ENCODE measurements around the gene MRPL57. TPM values are rescaled to one million over a fixed set of nuclear protein-coding genes. Genes with fewer than 3 reads are reported as not detected.
"Not testable (repeated sequence)": the region's sequence is repeated elsewhere in the genome, so short reads cannot be mapped to it uniquely, and the experiment has no call there.

Gene MRPL57
- total RNA-seq, 3 donors from 2014 or later, result 33.9 to 38.8 (median 36.4) TPM

DNA sequence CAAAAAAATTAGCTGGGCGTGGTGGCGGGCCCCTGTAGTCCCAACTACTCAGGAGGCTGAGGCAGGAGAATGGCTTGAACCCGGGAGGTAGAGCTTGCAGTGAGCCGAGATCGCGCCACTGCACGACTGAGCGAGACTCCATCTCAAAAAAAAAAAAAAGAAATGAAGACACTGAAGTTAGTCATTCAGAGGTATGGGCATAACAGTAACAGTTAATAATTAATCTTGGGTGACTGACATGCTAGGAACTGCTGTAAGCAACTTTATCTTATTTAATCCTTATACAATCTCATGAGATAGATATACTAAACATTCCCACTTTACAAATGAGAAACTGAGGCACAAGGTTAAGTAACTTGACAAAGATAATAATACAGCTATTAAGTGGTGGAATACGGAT is 5.0 kb upstream of the MRPL57 start:
- no peak for DNase-seq (ENCODE audit: low spot score in 2 of 2)
- intact Hi-C loops (cut with DNase I; ENCODE audit: low total_unique reads), result no loop called here

DNA sequence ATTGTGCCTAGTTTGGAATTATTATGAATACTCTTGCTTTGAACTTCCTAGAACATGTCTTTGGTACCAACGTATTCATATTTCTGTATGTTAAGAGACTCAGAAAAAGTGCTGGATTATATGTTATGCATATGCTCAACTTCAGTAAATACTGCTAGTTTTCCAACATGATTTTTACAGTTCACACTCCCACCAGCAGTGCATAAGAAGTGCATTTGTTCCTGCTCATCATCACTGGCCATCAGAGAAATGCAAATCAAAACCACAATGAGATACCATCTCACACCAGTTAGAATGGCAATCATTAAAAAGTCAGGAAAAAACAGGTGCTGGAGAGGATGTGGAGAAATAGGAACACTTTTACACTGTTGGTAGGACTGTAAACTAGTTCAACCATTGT is 2.7 kb upstream of the MRPL57 start:
- DNase-seq (ENCODE audit: low spot score in 2 of 2); H3K27ac ChIP-seq; intact Hi-C loops (cut with DNase I; ENCODE audit: low total_unique reads): not testable (repeated sequence)

More for the DNA sequence above, 5.0 kb upstream of the MRPL57 start:
- H3K9me3 ChIP-seq, result no peaks in the 10 kb centered on the region
- no peak overlapping the region for H3K27ac ChIP-seq
- no peaks in the 10 kb centered on the region for H3K27me3 ChIP-seq
- H3K4me1 ChIP-seq, result no peaks in the 10 kb centered on the region
- H3K4me3 ChIP-seq, result no peak overlapping the region
- TF ChIP-seq, protein P1, sequence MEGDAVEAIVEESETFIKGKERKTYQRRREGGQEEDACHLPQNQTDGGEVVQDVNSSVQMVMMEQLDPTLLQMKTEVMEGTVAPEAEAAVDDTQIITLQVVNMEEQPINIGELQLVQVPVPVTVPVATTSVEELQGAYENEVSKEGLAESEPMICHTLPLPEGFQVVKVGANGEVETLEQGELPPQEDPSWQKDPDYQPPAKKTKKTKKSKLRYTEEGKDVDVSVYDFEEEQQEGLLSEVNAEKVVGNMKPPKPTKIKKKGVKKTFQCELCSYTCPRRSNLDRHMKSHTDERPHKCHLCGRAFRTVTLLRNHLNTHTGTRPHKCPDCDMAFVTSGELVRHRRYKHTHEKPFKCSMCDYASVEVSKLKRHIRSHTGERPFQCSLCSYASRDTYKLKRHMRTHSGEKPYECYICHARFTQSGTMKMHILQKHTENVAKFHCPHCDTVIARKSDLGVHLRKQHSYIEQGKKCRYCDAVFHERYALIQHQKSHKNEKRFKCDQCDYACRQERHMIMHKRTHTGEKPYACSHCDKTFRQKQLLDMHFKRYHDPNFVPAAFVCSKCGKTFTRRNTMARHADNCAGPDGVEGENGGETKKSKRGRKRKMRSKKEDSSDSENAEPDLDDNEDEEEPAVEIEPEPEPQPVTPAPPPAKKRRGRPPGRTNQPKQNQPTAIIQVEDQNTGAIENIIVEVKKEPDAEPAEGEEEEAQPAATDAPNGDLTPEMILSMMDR (IDR thresholded peaks at IDR 0.05), result no peak
- TF ChIP-seq POLR2A (IDR thresholded peaks at IDR 0.05) (no peak), POLR2AphosphoS5 (IDR thresholded peaks at IDR 0.05) (no peak)
- no peaks in the 10 kb centered on the region for H3K36me3 ChIP-seq

DNA sequence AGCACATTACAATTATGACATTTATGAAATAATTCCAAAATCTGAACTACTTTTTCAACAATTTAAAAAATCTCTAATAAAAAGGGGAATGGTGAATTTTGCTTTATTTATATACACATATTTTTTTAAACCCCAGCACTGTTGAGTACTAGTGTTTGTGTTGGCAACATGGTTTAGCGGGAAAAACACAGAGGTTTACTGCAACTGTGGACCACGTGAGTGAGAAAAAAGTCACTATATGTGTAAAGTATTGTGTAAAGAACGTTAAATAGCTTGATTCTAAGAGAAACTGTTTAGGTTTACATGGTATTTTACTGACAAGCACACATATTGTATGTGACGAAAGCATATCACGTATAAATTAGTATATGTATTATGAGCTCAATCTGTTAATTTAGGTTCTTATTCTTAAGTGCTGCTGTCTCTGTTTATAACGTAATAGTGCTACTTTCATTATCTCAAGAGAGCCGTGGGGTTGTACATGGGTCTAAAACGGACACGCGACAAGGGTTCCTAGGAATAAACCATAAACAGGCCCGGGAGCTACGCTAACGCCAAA is 723 bp upstream of the MRPL57 start:
- Histone ChIP-seq H3K27ac (peak overlapping the region; percentile 95 to 96), H3K36me3 (no peaks in the 10 kb centered on the region), H3K9me3 (no peaks in the 10 kb centered on the region), H3K4me1 (peaks cover 0 to 9% of the 10 kb centered on the region in 2 donors), H3K4me3 (peak overlapping the region; percentile 67 to 85 (median 84)), H3K27me3 (no peaks in the 10 kb centered on the region)
- DNase-seq (ENCODE audit: low spot score in 2 of 2), result no peak
- TF ChIP-seq, protein P1 (IDR thresholded peaks at IDR 0.05), result no peak
- no peak for TF ChIP-seq POLR2A (IDR thresholded peaks at IDR 0.05)
- no peak for TF ChIP-seq POLR2AphosphoS5 (IDR thresholded peaks at IDR 0.05)
- intact Hi-C loops (cut with DNase I; ENCODE audit: low total_unique reads), result no loop called here

More for the DNA sequence above, 2.7 kb upstream of the MRPL57 start:
- not testable (repeated sequence) for H3K4me1 ChIP-seq, H3K9me3 ChIP-seq, H3K27me3 ChIP-seq, H3K4me3 ChIP-seq, H3K36me3 ChIP-seq

DNA sequence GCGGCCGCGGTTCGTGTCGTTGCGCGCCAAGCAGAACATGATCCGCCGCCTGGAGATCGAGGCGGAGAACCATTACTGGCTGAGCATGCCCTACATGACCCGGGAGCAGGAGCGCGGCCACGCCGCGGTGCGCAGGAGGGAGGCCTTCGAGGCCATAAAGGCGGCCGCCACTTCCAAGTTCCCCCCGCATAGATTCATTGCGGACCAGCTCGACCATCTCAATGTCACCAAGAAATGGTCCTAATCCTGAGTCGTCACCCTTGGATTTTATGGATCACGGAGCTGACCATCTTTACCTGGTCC is 475 bp downstream of the MRPL57 start:
- Histone ChIP-seq H3K4me3 (peak overlapping the region; percentile 67 to 85 (median 84)), H3K4me1 (peaks cover 0 to 9% of the 10 kb centered on the region in 2 donors), H3K36me3 (no peaks in the 10 kb centered on the region), H3K27ac (peak overlapping the region; percentile 95 to 96), H3K27me3 (no peaks in the 10 kb centered on the region), H3K9me3 (no peaks in the 10 kb centered on the region)
- TF ChIP-seq POLR2AphosphoS5 (IDR thresholded peaks at IDR 0.05) (no peak), POLR2A (IDR thresholded peaks at IDR 0.05) (no peak)
- TF ChIP-seq, protein P1 (IDR thresholded peaks at IDR 0.05), result no peak
- DNase-seq (ENCODE audit: low spot score in 2 of 2), result no peak
- intact Hi-C loops (cut with DNase I; ENCODE audit: low total_unique reads), result no loop called here

DNA sequence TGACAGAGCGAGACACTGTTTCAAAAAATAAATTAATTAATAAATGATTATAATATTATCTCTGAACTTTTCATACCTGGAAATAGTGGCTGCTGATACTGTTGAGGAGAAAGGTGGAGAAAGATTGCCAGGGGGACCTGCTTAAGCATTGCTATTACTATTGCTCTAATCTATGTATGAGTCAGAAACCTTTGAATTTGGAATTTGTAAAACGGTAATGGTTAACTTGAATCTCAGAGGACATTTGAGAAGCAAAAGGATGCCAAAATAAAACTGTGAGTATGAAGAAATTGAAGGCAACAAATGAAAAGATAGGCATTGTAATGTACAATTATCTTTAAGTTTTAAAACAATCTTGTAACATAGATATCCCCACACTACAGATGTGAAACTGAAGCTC is 5.2 kb downstream of the MRPL57 start:
- H3K4me3 ChIP-seq, result no peak overlapping the region
- no peak overlapping the region for H3K27ac ChIP-seq
- H3K4me1 ChIP-seq, result peaks cover 0 to 9% of the 10 kb centered on the region in 2 donors
- H3K36me3 ChIP-seq, result no peaks in the 10 kb centered on the region
- no peaks in the 10 kb centered on the region for H3K9me3 ChIP-seq
- H3K27me3 ChIP-seq, result no peaks in the 10 kb centered on the region
- no peak for DNase-seq (ENCODE audit: low spot score in 2 of 2)
- no peak for TF ChIP-seq POLR2AphosphoS5 (IDR thresholded peaks at IDR 0.05)
- TF ChIP-seq POLR2A (IDR thresholded peaks at IDR 0.05), result no peak
- TF ChIP-seq, protein P1 (IDR thresholded peaks at IDR 0.05), result no peak
- intact Hi-C loops (cut with DNase I; ENCODE audit: low total_unique reads), result no loop called here

DNA sequence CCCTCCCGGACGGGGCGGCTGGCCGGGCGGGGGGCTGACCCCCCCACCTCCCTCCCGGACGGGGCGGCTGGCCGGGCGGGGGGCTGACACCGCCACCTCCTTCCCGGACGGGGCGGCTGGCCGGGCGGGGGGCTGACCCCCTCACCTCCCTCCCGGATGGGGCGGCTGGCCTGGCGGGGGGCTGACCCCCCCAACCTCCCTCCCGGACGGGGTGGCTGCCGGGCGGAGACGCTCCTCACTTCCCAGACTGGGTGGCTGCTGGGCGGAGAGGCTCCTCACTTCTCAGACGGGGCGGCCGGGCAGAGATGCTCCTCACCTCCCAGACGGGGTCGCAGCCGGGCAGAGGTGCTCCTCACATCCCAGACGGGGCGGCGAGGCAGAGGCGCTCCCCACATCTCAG is 10.0 kb downstream of the MRPL57 start:
- H3K27ac ChIP-seq; H3K4me3 ChIP-seq; DNase-seq (ENCODE audit: low spot score in 2 of 2); H3K4me1 ChIP-seq; H3K9me3 ChIP-seq; H3K36me3 ChIP-seq; intact Hi-C loops (cut with DNase I; ENCODE audit: low total_unique reads); H3K27me3 ChIP-seq: not testable (repeated sequence)

DNA sequence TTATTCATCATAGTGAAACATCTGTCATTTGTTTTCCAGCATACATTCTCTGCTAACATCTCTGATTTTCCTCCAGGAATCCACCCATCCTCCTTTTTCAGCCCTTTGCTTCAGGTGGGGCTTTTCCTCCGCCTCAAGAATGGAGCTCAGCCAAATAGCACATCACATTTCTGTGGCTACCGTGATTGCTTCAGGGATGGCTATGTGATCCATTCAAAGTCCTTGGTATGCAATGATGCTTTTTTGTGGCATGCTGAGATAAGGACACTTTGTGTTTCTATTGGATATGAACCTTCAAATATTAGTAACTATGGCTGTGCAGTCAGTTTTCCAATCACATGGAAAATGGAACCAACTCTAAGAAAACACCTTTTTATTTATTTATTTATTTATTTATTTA is 18.3 kb downstream of the MRPL57 start:
- H3K4me1 ChIP-seq; intact Hi-C loops (cut with DNase I; ENCODE audit: low total_unique reads); H3K4me3 ChIP-seq; H3K27ac ChIP-seq; H3K27me3 ChIP-seq; H3K9me3 ChIP-seq; DNase-seq (ENCODE audit: low spot score in 2 of 2); H3K36me3 ChIP-seq: not testable (repeated sequence)

DNA sequence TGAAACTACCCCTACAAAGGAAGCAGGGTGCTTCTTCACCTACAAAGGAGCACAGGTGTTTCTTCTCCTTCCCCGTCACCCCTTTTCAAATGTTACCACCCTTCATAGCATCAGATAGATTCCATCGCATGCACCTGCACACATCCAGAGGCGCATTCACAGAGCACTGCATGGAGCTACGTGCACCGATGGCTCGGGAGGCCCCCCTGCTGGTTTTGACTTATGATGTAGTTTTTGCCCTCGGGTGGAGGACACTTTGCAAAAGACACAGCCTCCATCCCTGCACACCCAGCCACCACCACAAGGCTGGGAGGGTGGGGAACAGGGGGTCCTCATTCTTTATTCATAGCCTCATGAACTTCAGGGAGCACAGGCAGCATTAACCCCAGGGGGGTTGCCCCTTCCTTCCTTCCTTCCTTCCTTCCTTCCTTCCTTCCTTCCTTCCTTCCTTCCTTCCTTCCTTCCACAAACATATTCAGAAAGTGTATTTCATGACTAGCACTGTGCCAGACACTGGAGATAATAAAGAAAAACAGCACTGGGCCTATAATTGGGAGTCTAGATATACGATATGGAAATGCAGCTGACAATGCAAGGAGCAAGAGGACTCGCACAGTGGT is 21.3 kb downstream of the MRPL57 start:
- H3K36me3 ChIP-seq; H3K4me3 ChIP-seq; H3K4me1 ChIP-seq; H3K27me3 ChIP-seq; DNase-seq (ENCODE audit: low spot score in 2 of 2); H3K9me3 ChIP-seq; H3K27ac ChIP-seq; intact Hi-C loops (cut with DNase I; ENCODE audit: low total_unique reads): not testable (repeated sequence)

DNA sequence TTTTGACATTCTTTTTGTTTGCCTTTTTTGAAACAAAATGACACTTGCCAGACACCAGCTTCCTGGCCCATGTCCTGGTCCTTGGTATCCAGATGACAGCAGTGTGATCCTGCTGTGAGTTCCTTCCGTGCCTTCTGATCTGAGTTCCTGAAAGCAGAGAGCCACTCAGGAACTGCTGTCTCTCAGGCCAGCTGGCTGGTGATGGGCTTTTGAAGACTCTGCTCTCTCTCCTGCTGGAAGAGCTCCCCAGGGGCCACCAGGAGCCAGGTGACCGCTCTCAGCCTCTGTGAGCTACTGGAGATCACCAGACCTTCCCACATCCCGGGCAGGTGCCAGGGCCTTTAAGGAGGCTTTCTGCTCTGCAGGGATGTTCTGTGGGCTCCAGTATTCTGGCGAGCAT is 21.9 kb downstream of the MRPL57 start:
- H3K4me1 ChIP-seq; DNase-seq (ENCODE audit: low spot score in 2 of 2); H3K27me3 ChIP-seq; H3K9me3 ChIP-seq; intact Hi-C loops (cut with DNase I; ENCODE audit: low total_unique reads); H3K4me3 ChIP-seq; H3K27ac ChIP-seq; H3K36me3 ChIP-seq: not testable (repeated sequence)

All from breast epithelium (tissue), 4 donors.